MM.1S (cell line): ENCODE results near the gene FABP6.

ENCODE experiments used
- DNase-seq: peaks from one replicate; pipeline ENCODE4 v3.0.0-alpha.2; 2015
- H2AFZ ChIP-seq: fragments of 300-600 bp; sonication (generic); 2 replicates; pipeline ENCODE4 v1.6.0; 2016; ENCODE audit warnings: antibody characterized with exemption, low read length
- H3F3A ChIP-seq: fragments of 300-600 bp; sonication (generic); 2 replicates; pipeline ENCODE4 v1.6.1; 2016; ENCODE audit warnings: mild to moderate bottlenecking, antibody characterized with exemption, low read length, moderate library complexity, mixed read lengths; ENCODE audit not compliant: insufficient read depth
- H3K27ac ChIP-seq: fragments of 300-600 bp; sonication (generic); 2 replicates; pipeline ENCODE4 v1.5.1; 2016; ENCODE audit warnings: mild to moderate bottlenecking, low read length
- H3K27me3 ChIP-seq: fragments of 300-600 bp; sonication (generic); replicated peaks from 2 replicates; pipeline ENCODE4 v1.6.0; 2016; ENCODE audit warnings: low read length; ENCODE audit not compliant: insufficient read depth
- H3K36me3 ChIP-seq: fragments of 300-600 bp; sonication (generic); replicated peaks from 2 replicates; pipeline ENCODE4 v1.6.1; 2016; ENCODE audit warnings: mild to moderate bottlenecking, low read length, mixed read lengths; ENCODE audit not compliant: insufficient read depth
- H3K4me1 ChIP-seq: fragments of 300-600 bp; sonication (generic); 2 replicates; pipeline ENCODE4 v1.6.1; 2016; ENCODE audit warnings: low read length, mixed read lengths
- H3K4me2 ChIP-seq: fragments of 300-600 bp; sonication (generic); 2 replicates; pipeline ENCODE4 v1.6.0; 2016; ENCODE audit warnings: low read depth, low read length
- H3K4me3 ChIP-seq: fragments of 300-600 bp; sonication (generic); 2 replicates; pipeline ENCODE4 v1.5.1; 2016; ENCODE audit warnings: low read length, mixed read lengths
- H3K79me2 ChIP-seq: fragments of 300-600 bp; sonication (generic); 2 replicates; pipeline ENCODE4 v1.6.1; 2016; ENCODE audit warnings: mixed run types, low read length, mixed read lengths
- H3K9ac ChIP-seq: fragments of 300-600 bp; sonication (generic); 2 replicates; pipeline ENCODE4 v1.6.1; 2016; ENCODE audit warnings: low read length, mixed read lengths
- H3K9me2 ChIP-seq: fragments of 300-600 bp; sonication (generic); replicated peaks from 2 replicates; pipeline ENCODE4 v1.6.1; 2016; ENCODE audit warnings: mild to moderate bottlenecking, low read length, mixed read lengths; ENCODE audit not compliant: insufficient read depth
- H3K9me3 ChIP-seq: fragments of 300-600 bp; sonication (generic); replicated peaks from 2 replicates; pipeline ENCODE4 v1.6.1; 2016; ENCODE audit warnings: mild to moderate bottlenecking, low read length, mixed read lengths; ENCODE audit not compliant: insufficient read depth
- H4K20me1 ChIP-seq: fragments of 300-600 bp; sonication (generic); 2 replicates; pipeline ENCODE4 v1.6.1; 2016; ENCODE audit warnings: mild to moderate bottlenecking, low read length, moderate library complexity, mixed read lengths; ENCODE audit not compliant: insufficient read depth
- CTCF ChIP-seq: fragments of 300-600 bp; sonication (generic); IDR thresholded peaks from 2 replicates; pipeline ENCODE4 v1.5.1; 2016; ENCODE audit warnings: antibody characterized with exemption, low read length, mixed read lengths
- EZH2 ChIP-seq: fragments of 300-600 bp; sonication (generic); optimal IDR thresholded peaks from 2 replicates; pipeline ENCODE3; 2017; ENCODE audit warnings: low read depth, mild to moderate bottlenecking, antibody characterized with exemption, low read length, mixed read lengths
- EZH2phosphoT487 ChIP-seq: fragments of 300-600 bp; sonication (generic); IDR thresholded peaks from 2 replicates; pipeline ENCODE4 v1.6.1; 2018; ENCODE audit warnings: antibody characterized with exemption, low read length

The FABP6 gene

GRCh38 chr5:160199410-160199911, 29.8 kb upstream of the FABP6 start:
- Histone ChIP-seq H3K4me1 (0 out of 2 replicates have a peak, but pooled peaks cover 5% of the 10 kb centered on the region), H3K79me2 (no peaks in the 10 kb centered on the region), H3K9me2 (no peaks in the 10 kb centered on the region), H3K36me3 (no peaks in the 10 kb centered on the region), H3K9me3 (no peaks in the 10 kb centered on the region), H3F3A (no peaks in the 10 kb centered on the region), H2AFZ (peak overlapping the region; percentile 99), H3K9ac (peak overlapping the region; percentile 23; the same call in 1 of the 2 replicates), H3K4me2 (peak overlapping the region; percentile 89), H3K27me3 (no peaks in the 10 kb centered on the region), H3K27ac (no peak overlapping the region), H4K20me1 (no peaks in the 10 kb centered on the region), H3K4me3 (peak overlapping the region; percentile 59)
- TF ChIP-seq CTCF (peak; percentile 89), EZH2 (no peak)
- peak; percentile 46 for DNase-seq

DNA sequence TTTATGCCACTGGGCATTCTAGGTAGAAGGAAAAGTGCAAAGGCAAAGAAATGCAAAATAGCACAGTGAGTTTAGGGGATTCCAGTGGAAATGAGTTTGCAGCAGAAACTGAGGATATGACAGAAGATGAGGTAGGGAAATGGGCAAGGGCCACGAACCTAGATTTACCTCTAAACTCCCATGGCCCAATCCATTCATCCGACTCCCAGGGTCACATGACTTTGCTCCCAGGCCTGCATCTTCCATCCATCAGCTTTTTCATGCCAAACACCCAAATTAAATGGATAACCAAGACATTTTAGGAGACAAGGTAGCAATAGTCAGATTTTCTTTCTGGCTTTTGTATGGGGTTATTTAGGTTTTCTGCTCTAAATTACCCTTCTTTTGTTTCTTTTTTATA, 22.2 kb upstream of the FABP6 start:
- Histone ChIP-seq H3K27ac (no peak overlapping the region), H3K9ac (no peak overlapping the region), H3K27me3 (no peaks in the 10 kb centered on the region), H3K79me2 (no peaks in the 10 kb centered on the region), H3K36me3 (no peaks in the 10 kb centered on the region), H3K9me3 (no peaks in the 10 kb centered on the region), H3K4me1 (no peaks in the 10 kb centered on the region), H2AFZ (no peak overlapping the region), H4K20me1 (no peaks in the 10 kb centered on the region), H3K9me2 (no peaks in the 10 kb centered on the region), H3K4me3 (no peak overlapping the region), H3K4me2 (no peak overlapping the region), H3F3A (no peaks in the 10 kb centered on the region)
- TF ChIP-seq CTCF (no peak), EZH2 (no peak), EZH2phosphoT487 (no peak)
- no peak for DNase-seq

GRCh38 chr5:160209917-160210316, 19.4 kb upstream of the FABP6 start:
- H3K79me2 ChIP-seq, result no peaks in the 10 kb centered on the region
- H3K36me3 ChIP-seq, result no peaks in the 10 kb centered on the region
- H3K4me2 ChIP-seq, result no peak overlapping the region
- no peak overlapping the region for H3K4me3 ChIP-seq
- no peak for DNase-seq
- H3K9me2 ChIP-seq, result no peaks in the 10 kb centered on the region
- H3K9me3 ChIP-seq, result no peaks in the 10 kb centered on the region
- no peaks in the 10 kb centered on the region for H3K4me1 ChIP-seq
- H3K9ac ChIP-seq, result no peak overlapping the region
- no peaks in the 10 kb centered on the region for H4K20me1 ChIP-seq
- TF ChIP-seq EZH2phosphoT487, result no peak
- TF ChIP-seq CTCF, result no peak
- no peak for TF ChIP-seq EZH2
- no peak overlapping the region for H3K27ac ChIP-seq
- H3K27me3 ChIP-seq, result no peaks in the 10 kb centered on the region
- no peak overlapping the region for H2AFZ ChIP-seq
- H3F3A ChIP-seq, result no peaks in the 10 kb centered on the region

- no peak overlapping the region for H3K4me2 ChIP-seq
- H3F3A ChIP-seq, result no peaks in the 10 kb centered on the region
- no peaks in the 10 kb centered on the region for H3K36me3 ChIP-seq
- no peaks in the 10 kb centered on the region for H4K20me1 ChIP-seq
- H3K27me3 ChIP-seq, result no peaks in the 10 kb centered on the region
- H2AFZ ChIP-seq, result no peak overlapping the region
- no peaks in the 10 kb centered on the region for H3K9me3 ChIP-seq
- no peak overlapping the region for H3K9ac ChIP-seq
- TF ChIP-seq EZH2phosphoT487, result no peak
- TF ChIP-seq CTCF, result no peak
- no peak for TF ChIP-seq EZH2
- DNase-seq, result no peak
- no peak overlapping the region for H3K27ac ChIP-seq
- H3K79me2 ChIP-seq, result no peaks in the 10 kb centered on the region
- no peak overlapping the region for H3K4me3 ChIP-seq
- no peaks in the 10 kb centered on the region for H3K9me2 ChIP-seq
- H3K4me1 ChIP-seq, result no peaks in the 10 kb centered on the region
These were observed 18.7 kb upstream of the FABP6 start for GRCh38 chr5:160210606-160211005.
